SK-N-SH treated with all-trans-retinoic acid at 6 μM for 48 hours (cell line): ENCODE measurements around the gene NUP210L.
"Not testable (repeated sequence)": the region's sequence is repeated elsewhere in the genome, so short reads cannot be mapped to it uniquely, and the experiment has no call there.

Source experiments
- ZNF8 ChIP-seq: fragments of 450-650 bp; formaldehyde crosslinking; IDR thresholded peaks from 2 replicates; pipeline ENCODE4 v1.5.0; 2020; ENCODE audit warnings: mild to moderate bottlenecking, moderate library complexity
- TF ChIP-seq, protein P1 (sequence below): fragments of 250-450 bp; sonication (Bioruptor Pico); IDR thresholded peaks from 2 replicates; pipeline ENCODE4 v1.5.1; 2021; ENCODE audit warnings: mild to moderate bottlenecking, moderate library complexity

DNA sequence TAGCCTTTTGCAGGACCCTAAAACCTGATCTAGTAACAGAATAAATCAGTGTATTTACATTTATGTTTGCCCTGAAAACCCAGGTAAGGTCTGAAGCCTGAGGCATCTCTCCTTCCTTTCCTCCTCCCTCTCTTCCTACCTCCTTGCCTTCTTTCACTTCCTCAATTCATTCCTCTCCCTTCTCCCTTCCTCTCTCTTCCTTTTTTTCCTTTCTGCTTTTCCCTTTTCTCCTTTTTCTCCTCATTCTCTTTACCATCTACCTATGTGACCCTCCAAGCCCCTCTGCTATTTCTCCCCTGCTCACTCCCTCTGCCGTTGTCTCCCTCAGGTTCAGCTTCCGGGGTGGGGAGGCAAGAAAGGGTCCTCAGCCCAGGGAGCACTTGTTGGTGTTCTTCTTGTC is 173.1 kb downstream of the NUP210L start:
- TF ChIP-seq ZNF8 (CRISPR knock-in tag), result not testable (repeated sequence)
- TF ChIP-seq, protein P1, sequence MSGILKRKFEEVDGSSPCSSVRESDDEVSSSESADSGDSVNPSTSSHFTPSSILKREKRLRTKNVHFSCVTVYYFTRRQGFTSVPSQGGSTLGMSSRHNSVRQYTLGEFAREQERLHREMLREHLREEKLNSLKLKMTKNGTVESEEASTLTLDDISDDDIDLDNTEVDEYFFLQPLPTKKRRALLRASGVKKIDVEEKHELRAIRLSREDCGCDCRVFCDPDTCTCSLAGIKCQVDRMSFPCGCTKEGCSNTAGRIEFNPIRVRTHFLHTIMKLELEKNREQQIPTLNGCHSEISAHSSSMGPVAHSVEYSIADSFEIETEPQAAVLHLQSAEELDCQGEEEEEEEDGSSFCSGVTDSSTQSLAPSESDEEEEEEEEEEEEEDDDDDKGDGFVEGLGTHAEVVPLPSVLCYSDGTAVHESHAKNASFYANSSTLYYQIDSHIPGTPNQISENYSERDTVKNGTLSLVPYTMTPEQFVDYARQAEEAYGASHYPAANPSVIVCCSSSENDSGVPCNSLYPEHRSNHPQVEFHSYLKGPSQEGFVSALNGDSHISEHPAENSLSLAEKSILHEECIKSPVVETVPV (CRISPR knock-in tag), result not testable (repeated sequence)
